H54 (cell line): Measurements from ENCODE around the gene RASSF10.

Experiments
- DNase-seq: peaks from one replicate; pipeline ENCODE4 v3.0.0; 2011; ENCODE audit warnings: low spot score, mixed read lengths; ENCODE audit not compliant: insufficient read length
- FAIRE-seq: peaks from 3 replicates; lab custom pipeline; 2011; peaks lifted over from hg19 to GRCh38; lab: Jason Lieb, UNC
- POLR2A ChIP-seq: IDR thresholded peaks from 2 replicates; pipeline ENCODE4 v1.6.1; 2011; ENCODE audit warnings: low read depth, mild to moderate bottlenecking, low read length

Gene RASSF10

GRCh38 chr11:12981676-12982522, 27.2 kb upstream of the RASSF10 start:
- FAIRE-seq (no peak), DNase-seq (no peak)
- no peak for TF ChIP-seq POLR2A

DNA sequence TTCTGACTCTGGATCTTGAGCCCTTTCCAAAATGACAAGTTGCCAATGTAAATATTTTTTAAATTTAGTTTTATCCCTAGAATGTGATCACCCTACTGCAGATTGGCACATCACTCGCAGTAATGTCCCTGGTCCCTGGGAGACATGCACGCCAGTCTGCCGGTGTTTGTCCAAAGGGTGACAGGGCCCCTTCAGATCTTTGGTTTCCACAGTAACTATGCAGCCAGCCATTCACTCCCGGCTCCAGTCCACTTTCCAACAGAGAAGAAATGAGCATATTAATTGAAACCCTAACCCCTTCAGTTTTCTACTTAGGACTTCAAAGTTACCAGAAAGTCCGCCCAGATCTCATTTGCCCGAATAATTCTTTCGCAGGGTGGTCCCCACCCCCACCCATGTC, 25.8 kb upstream of the RASSF10 start:
- no peak for TF ChIP-seq POLR2A
- FAIRE-seq = no peak
- DNase-seq = no peak

- TF ChIP-seq POLR2A = no peak
- no peak for DNase-seq
- no peak for FAIRE-seq
These were observed 22.8 kb upstream of the RASSF10 start for GRCh38 chr11:12986194-12986898.

DNA sequence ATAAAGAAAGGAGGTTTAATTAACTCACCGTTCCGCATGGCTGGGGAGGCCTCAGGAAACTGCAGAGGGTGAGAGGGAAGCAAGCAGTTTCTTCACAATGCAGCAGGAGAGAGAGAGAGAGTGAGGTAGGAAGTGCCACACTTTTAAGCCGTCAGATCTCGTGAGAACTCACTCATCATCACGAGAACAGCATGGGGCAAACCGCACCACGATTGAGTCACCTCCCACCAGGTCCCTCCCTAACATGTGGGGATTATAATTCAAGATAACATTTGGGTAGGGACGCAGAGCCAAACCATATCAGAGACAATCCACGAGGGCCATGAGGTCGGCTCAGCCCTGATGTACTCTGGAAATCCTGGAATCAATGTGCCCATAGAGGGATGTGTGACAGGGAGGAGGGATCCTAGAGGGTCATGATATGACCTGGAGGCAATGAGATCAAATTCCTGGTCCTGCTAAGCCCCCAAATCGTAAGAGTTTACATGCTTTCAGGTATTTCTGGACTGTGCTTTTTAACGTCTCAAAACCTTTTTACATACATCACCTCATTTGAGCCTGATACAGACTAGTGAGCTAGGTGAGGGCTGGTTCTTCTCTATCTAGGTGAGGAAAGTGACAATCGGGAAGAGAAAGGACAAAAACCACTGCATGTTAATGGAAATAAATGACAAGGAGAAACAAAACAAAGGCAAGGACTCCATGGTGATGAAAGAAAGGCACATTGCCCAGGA, 19.5 kb upstream of the RASSF10 start:
- FAIRE-seq (no peak), DNase-seq (no peak)
- no peak for TF ChIP-seq POLR2A

GRCh38 chr11:12990162-12990480, 19.0 kb upstream of the RASSF10 start:
- DNase-seq = no peak
- no peak for FAIRE-seq
- TF ChIP-seq POLR2A = no peak

- FAIRE-seq = no peak
- no peak for TF ChIP-seq POLR2A
- DNase-seq = no peak
These were observed 17.7 kb upstream of the RASSF10 start for GRCh38 chr11:12991426-12991825.

GRCh38 chr11:12993626-12994025, 15.5 kb upstream of the RASSF10 start:
- TF ChIP-seq POLR2A = no peak
- FAIRE-seq (no peak), DNase-seq (no peak)

GRCh38 chr11:12994476-12994875, 14.6 kb upstream of the RASSF10 start:
- TF ChIP-seq POLR2A = no peak
- FAIRE-seq = no peak
- no peak for DNase-seq

DNA sequence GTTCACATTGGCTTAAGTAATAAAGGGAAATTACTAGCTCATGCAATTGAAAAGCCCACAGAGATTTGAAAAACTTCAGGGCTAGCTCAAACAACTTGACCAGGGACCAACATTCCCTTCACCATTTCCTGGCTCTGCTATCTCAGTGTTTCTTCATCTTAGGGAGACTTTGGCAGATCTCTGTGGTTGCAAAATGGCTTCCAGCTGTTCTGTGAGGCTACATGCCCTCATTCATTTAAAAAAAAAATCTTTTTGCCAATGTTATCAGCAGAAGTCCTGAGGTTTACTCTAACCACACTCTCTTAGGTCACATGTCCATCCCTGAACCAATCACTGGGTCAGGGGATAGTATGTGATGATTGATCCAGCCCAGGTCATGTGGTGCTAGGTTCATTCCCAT, 13.9 kb upstream of the RASSF10 start:
- no peak for TF ChIP-seq POLR2A
- FAIRE-seq (no peak), DNase-seq (no peak)

- FAIRE-seq (no peak), DNase-seq (no peak)
- TF ChIP-seq POLR2A = no peak
These were observed 13.3 kb upstream of the RASSF10 start for GRCh38 chr11:12995823-12996222.

- TF ChIP-seq POLR2A = no peak
- FAIRE-seq (no peak), DNase-seq (no peak)
These were observed 11.9 kb upstream of the RASSF10 start for GRCh38 chr11:12997168-12997567.

DNA sequence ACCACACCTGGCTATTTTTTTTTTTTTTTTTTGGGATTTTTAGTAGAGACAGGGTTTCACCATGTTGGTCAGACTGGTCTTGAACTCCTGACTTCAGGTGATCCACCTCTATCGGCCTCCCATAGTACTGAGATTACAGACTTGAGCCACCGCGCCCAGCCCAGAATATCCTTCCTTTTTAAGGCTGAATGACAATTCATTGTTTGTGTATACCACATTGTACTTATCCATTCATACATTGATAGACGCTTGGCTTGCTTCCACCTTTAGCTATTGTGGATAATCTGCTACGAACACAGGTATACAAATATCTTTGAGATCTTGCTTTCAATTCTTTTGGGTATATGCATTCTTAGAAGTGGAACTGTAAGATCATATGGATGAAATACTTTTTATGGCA, 10.8 kb upstream of the RASSF10 start:
- TF ChIP-seq POLR2A = no peak
- DNase-seq (no peak), FAIRE-seq (no peak)

DNA sequence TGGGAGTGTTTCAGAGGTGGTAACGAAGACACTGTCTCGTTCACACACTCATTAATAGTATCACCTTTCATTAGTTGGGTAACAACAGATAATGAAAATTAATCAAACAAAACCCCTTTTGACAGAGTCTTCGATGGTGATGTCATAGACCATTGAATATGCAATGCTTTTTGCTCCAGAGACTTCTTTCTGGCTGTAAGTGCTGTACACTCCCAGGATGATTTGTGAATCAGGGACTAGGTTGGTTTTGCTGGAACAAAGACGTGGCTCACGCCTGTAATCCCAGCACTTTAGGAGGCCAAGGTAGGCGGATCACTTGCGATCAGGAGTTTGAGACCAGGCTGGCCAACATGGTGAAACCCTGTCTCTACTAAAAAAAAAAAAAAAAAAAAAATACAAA, 9.5 kb upstream of the RASSF10 start:
- no peak for TF ChIP-seq POLR2A
- FAIRE-seq (no peak), DNase-seq (no peak)

DNA sequence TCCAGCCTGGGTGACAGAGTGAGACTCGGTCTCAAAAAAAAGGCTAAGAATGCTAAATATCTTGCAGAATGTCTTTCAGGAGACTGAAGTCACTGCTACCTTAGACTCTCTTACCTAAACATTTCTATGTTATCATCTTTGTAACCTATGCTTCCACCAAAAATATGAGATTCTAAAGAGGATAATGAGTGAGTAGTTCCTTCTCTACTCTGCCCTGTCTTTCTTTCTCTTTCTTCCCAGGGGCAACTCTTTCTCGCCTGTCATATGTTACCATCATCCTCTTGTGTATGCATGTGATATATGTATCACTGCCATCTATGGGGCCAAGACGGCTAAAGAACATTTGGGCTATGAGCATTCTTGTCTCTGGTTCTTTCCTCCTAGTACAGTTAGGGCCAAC, 9.0 kb upstream of the RASSF10 start:
- no peak for FAIRE-seq
- no peak for DNase-seq
- no peak for TF ChIP-seq POLR2A
